ENCODE results near the gene PCCA. TPM values are rescaled to one million over a fixed set of nuclear protein-coding genes. Genes with fewer than 3 reads are reported as not detected.

PCCA gene
- total RNA-seq, 3 donors from 2014 or later: 55.7 to 98.6 (median 70.5) TPM

DNA sequence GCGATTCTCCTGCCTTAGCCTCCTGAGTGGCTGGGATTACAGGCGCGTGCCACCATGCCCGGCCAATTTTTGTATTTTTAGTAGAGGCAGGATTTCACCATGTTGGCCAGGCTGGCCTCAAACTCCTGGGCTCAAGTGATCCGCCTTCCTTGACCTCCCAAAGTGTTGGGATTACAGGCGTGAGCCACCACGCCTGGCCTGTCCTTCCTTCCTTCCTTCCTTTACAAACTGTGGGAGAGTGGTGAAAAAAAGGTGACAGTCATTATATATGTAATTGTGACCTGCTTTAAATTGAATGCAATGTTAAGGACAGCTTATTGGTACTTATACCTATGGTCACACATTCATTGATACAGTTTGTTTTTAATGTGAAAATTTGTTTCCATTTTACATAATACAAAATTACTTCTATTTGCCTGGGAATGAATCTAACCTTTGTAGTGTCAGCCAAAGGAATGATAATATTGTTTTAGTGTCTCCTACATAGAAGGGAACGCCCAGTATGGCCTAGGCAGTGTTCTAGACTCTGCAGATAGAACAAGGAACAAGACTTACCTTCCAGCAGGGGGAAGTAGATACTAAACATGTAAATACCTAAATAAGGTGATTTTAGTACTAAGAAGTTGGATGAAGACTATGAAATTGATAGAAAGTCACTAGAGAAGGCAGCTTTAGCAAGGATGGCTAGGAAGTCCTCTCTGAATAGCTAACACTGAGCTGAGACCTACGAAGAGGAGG, 353.4 kb downstream of the PCCA start:
- intact Hi-C loops (cut with DNase I, micrococcal nuclease): no loop called here
- ATAC-seq: peak; percentile 89
- no peaks in the 10 kb centered on the region for H3K36me3 ChIP-seq (ENCODE audit: low read depth)

DNA sequence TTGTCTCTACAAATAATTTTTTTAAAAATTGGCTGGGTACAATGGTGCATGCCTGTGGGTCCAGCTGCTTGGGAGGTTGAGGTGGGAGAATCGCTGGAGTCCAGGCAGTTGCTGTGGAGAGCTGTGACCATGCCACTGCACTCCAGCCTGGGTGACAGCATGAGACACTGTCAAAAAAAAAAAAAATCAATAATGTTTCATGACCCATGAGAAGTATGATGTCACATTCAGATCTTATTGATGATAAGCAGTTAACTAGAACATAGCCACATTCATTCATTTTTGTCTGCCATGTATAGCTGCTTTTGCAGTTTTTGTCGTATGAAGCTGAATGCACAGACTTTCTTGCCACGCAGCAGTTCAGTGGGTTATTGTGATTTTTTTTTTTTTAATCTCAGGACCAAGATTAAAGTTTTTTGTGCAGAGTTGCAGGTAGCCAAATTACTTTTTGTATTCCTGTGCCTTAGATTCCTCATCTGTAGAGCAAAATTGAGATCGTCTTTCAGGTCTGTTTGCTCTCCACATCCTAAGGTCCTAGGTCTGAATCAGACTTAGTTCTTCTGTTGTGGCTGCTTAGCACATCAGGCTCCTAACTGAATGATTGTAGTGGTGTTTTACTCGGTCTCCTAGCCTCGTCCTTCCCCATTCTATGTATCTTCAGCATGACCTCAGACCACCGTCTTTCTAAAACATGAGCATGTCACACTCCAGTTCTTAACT, 354.5 kb downstream of the PCCA start:
- peaks cover 3% of the 10 kb centered on the region for H3K4me1 ChIP-seq (ENCODE audit: low read depth)
- TF ChIP-seq, protein P1, sequence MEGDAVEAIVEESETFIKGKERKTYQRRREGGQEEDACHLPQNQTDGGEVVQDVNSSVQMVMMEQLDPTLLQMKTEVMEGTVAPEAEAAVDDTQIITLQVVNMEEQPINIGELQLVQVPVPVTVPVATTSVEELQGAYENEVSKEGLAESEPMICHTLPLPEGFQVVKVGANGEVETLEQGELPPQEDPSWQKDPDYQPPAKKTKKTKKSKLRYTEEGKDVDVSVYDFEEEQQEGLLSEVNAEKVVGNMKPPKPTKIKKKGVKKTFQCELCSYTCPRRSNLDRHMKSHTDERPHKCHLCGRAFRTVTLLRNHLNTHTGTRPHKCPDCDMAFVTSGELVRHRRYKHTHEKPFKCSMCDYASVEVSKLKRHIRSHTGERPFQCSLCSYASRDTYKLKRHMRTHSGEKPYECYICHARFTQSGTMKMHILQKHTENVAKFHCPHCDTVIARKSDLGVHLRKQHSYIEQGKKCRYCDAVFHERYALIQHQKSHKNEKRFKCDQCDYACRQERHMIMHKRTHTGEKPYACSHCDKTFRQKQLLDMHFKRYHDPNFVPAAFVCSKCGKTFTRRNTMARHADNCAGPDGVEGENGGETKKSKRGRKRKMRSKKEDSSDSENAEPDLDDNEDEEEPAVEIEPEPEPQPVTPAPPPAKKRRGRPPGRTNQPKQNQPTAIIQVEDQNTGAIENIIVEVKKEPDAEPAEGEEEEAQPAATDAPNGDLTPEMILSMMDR (IDR thresholded peaks at IDR 0.05): no peak
- H3K36me3 ChIP-seq (ENCODE audit: low read depth): no peaks in the 10 kb centered on the region
- DNase-seq (no peak), ATAC-seq (no peak)
- H3K9me3 ChIP-seq: no peaks in the 10 kb centered on the region
- intact Hi-C loops (cut with DNase I, micrococcal nuclease): no loop called here
- H3K4me3 ChIP-seq: no peak overlapping the region

More for the DNA sequence above, 353.4 kb downstream of the PCCA start:
- peak in 1 of 3 donors; percentile 29 for DNase-seq
- H3K4me1 ChIP-seq (ENCODE audit: low read depth): peaks cover 3% of the 10 kb centered on the region
- no peaks in the 10 kb centered on the region for H3K9me3 ChIP-seq
- TF ChIP-seq, protein P1 (IDR thresholded peaks at IDR 0.05): no peak
- no peak overlapping the region for H3K4me3 ChIP-seq

DNA sequence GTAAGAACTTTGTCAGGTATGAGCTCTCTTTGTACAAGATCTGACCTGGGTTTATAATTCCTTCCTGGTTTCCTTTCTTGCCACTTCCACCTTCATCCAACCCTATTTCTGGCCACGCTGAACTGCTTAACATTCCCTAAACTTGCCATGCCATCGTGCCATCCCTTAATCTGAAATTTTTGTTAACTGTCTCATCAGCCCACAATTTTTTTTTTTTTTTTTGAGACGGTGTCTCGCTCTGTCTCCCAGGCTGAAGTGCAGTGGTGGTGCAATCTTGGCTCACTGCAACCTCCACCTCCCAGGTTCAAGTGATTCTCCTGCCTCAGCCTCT, 355.1 kb downstream of the PCCA start:
- ATAC-seq: no peak
- DNase-seq: no peak
- no peak overlapping the region for H3K4me3 ChIP-seq
- intact Hi-C loops (cut with DNase I, micrococcal nuclease): no loop called here
- TF ChIP-seq, protein P1 (IDR thresholded peaks at IDR 0.05): no peak
- no peaks in the 10 kb centered on the region for H3K9me3 ChIP-seq
- no peaks in the 10 kb centered on the region for H3K36me3 ChIP-seq (ENCODE audit: low read depth)
- peaks cover 3% of the 10 kb centered on the region for H3K4me1 ChIP-seq (ENCODE audit: low read depth)

DNA sequence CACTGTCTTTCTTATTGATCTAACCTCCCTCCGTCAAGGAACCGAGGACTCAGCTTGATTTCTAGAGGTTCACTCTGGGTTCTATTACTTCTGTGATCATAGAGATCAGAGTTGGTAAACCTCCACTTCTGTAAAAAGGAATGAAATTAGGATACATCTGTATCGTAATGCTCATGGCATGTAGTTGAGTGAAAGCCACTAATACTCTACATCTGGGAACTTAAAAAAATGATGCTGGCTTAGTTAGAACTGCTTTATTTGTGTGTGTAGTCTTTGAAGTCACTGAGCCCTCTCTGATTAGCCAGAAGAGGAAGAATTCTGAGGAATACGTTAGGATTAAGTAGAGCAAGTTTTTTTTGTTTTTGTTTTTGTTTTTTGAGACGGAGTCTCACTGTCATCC, 358.9 kb downstream of the PCCA start:
- Histone ChIP-seq H3K4me3 (no peak overlapping the region), H3K9me3 (no peaks in the 10 kb centered on the region), H3K4me1 (ENCODE audit: low read depth) (no peaks in the 10 kb centered on the region), H3K36me3 (ENCODE audit: low read depth) (no peaks in the 10 kb centered on the region)
- intact Hi-C loops (cut with DNase I, micrococcal nuclease): no loop called here
- ATAC-seq (no peak), DNase-seq (no peak)
- TF ChIP-seq, protein P1 (IDR thresholded peaks at IDR 0.05): no peak

DNA sequence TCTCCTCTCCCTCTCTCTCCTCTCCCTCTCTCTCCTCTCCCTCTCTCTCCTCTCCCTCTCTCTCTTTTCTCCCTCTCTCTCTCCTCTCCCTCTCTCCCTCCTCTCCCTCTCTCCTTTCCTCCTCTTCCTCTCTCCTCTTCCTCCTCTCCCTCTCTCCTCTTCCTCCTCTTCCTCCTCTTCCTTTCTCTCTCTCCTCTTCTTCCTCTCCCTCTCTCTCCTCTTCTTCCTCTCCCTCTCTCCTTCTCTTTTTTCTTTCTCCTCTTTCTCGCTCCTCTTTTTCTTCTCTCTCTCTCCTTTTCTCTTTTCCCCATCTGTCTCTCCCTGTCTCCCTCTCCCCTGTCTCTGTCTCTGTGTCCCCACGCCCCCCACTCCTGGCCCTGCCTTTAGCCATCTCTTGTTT, 363.0 kb downstream of the PCCA start:
- Histone ChIP-seq H3K36me3 (ENCODE audit: low read depth) (no peaks in the 10 kb centered on the region), H3K4me1 (ENCODE audit: low read depth) (no peaks in the 10 kb centered on the region), H3K4me3 (no peak overlapping the region), H3K9me3 (no peaks in the 10 kb centered on the region)
- ATAC-seq (no peak), DNase-seq (no peak)
- TF ChIP-seq, protein P1 (IDR thresholded peaks at IDR 0.05): no peak
- intact Hi-C loops (cut with DNase I, micrococcal nuclease): no loop called here

Measured in mucosa of descending colon (tissue), 3 donors.